HepG2 (cell line): ENCODE data around the gene HLA-DMB. TPM values are rescaled to one million over a fixed set of nuclear protein-coding genes. Genes with fewer than 3 reads are reported as not detected.
A peak's percentile ranks its signal among the peaks of the same experiment; 100 is the strongest.

Source experiments
- BATF2 ChIP-seq: sonication (generic); formaldehyde crosslinking; IDR thresholded peaks from 2 replicates; pipeline ENCODE4 v1.8.0; 2022; ENCODE audit warnings: mild to moderate bottlenecking, missing genetic modification reagents, moderate library complexity
- EHMT2 ChIP-seq: fragments of 200-600 bp; sonication (generic); IDR thresholded peaks from 2 replicates; pipeline ENCODE4 v1.7.0; 2017; ENCODE audit warnings: antibody characterized with exemption, low read depth, low read length, borderline replicate concordance
- HMG20B ChIP-seq: conservative IDR thresholded peaks from 2 replicates; pipeline ENCODE4 v1.6.1; 2016; ENCODE audit warnings: missing genetic modification reagents, missing compliant biosample characterization
- HOXD1 ChIP-seq: sonication (generic); formaldehyde crosslinking; IDR thresholded peaks from 2 replicates; pipeline ENCODE4 v1.5.0; 2020; ENCODE audit warnings: missing genetic modification reagents
- JUNB ChIP-seq: sonication (generic); formaldehyde crosslinking; IDR thresholded peaks from 2 replicates; pipeline ENCODE4 v1.8.0; 2022; ENCODE audit warnings: missing genetic modification reagents, mild to moderate bottlenecking, borderline replicate concordance
- PRPF4 ChIP-seq: fragments of 200-400 bp; formaldehyde crosslinking; IDR thresholded peaks from 2 replicates; pipeline ENCODE4 v1.6.1; 2016; ENCODE audit warnings: low read length, low read depth; ENCODE audit not compliant: poor library complexity, severe bottlenecking
- RARG ChIP-seq: sonication (generic); formaldehyde crosslinking; IDR thresholded peaks from 2 replicates; pipeline ENCODE4 v1.4.0; 2020; ENCODE audit warnings: low read depth, mild to moderate bottlenecking, missing genetic modification reagents
- YEATS2 ChIP-seq: sonication (generic); formaldehyde crosslinking; IDR thresholded peaks from 2 replicates; pipeline ENCODE4 v1.4.0; 2020; ENCODE audit warnings: missing genetic modification reagents, borderline replicate concordance
- ZBTB8A ChIP-seq: sonication (generic); formaldehyde crosslinking; IDR thresholded peaks from 2 replicates; pipeline ENCODE4 v1.4.0; 2020; ENCODE audit warnings: mild to moderate bottlenecking, low read depth, missing genetic modification reagents, borderline replicate concordance
- ZNF142 ChIP-seq: sonication (generic); formaldehyde crosslinking; IDR thresholded peaks from 2 replicates; pipeline ENCODE4 v1.4.0; 2020; ENCODE audit warnings: missing genetic modification reagents
- ZNF503 ChIP-seq: sonication (generic); formaldehyde crosslinking; IDR thresholded peaks from 2 replicates; pipeline ENCODE4 v1.4.0; 2020; ENCODE audit warnings: missing genetic modification reagents
- ZNF512 ChIP-seq: sonication (generic); formaldehyde crosslinking; IDR thresholded peaks from 2 replicates; pipeline ENCODE4 v1.4.0; 2020; ENCODE audit warnings: mild to moderate bottlenecking, missing genetic modification reagents
- ZNF639 ChIP-seq: conservative IDR thresholded peaks from 2 replicates; pipeline ENCODE4 v1.6.1; 2018; ENCODE audit warnings: missing genetic modification reagents
- ZNF704 ChIP-seq: sonication (generic); formaldehyde crosslinking; IDR thresholded peaks from 2 replicates; pipeline ENCODE4 v1.8.1; 2023; ENCODE audit warnings: mild to moderate bottlenecking, inconsistent platforms, moderate library complexity, missing genetic modification reagents, borderline replicate concordance
- polyA plus RNA-seq, 8 experiments: library from polyadenylated mRNA; depleted of rRNA in 3 of 8; stranded (reverse) in 7 of 8; unstranded in 1 of 8; fragments of >200 nt; fragmentation: Illumina TruSeq in 4 of 8; extraction: Trizol in 4 of 8; gene quantifications; 2 replicates each; pipeline versions ENCODE4 v1.2.1 to v1.2.3, GENCODE V29; 2011 to 2016; ENCODE audit warnings: low read depth in 4 of 8, missing spikeins in 1 of 8, mixed read lengths in 1 of 8; ENCODE audit not compliant: insufficient read depth in 1 of 8
- total RNA-seq, 5 experiments: library from RNA; depleted of rRNA; stranded (reverse); fragments of >200 nt; fragmentation: Illumina TruSeq; extraction: Trizol; gene quantifications; 2 replicates each; pipeline ENCODE4 v1.2.3, GENCODE V29; 2016; ENCODE audit warnings: low read depth in 1 of 5

Gene HLA-DMB
- total and polyA plus RNA-seq, 2 of the 13 experiments (the other 11 are each of a cell fraction or from before 2014, with no cell fraction given): not detected

GRCh38 chr6:32968867-32969684 lies 28.2 kb upstream of the HLA-DMB start (continued):
- TF ChIP-seq ZNF704 (CRISPR knock-in tag) (0 out of 2 replicates have a peak, but pooled peaks have one; percentile 32), RARG (CRISPR knock-in tag) (no peak; the same call in 1 of the 2 replicates), ZNF639 (CRISPR knock-in tag) (no peak), EHMT2 (no peak), YEATS2 (peak; percentile 44; the same call in 1 of the 2 replicates), ZNF512 (CRISPR knock-in tag) (no peak), ZBTB8A (CRISPR knock-in tag) (no peak; the same call in 1 of the 2 replicates), HOXD1 (CRISPR knock-in tag) (0 out of 2 replicates have a peak, but pooled peaks have one; percentile 44), JUNB (CRISPR knock-in tag) (no peak; the same call in 1 of the 2 replicates), HMG20B (CRISPR knock-in tag) (peak; percentile 13; the same call in 1 of the 2 replicates), PRPF4 (peak; percentile 71), BATF2 (CRISPR knock-in tag) (0 out of 2 replicates have a peak, but pooled peaks have one; percentile 47), ZNF503 (peak; percentile 13; the same call in 1 of the 2 replicates), ZNF142 (CRISPR knock-in tag) (peak; percentile 57; the same call in 1 of the 2 replicates)
